ENCODE data around the gene EP400.

EP400 gene

GRCh38 chr12:131927110-131928079, 22.3 kb upstream of the EP400 start:
- DNase-seq = no peak

DNA sequence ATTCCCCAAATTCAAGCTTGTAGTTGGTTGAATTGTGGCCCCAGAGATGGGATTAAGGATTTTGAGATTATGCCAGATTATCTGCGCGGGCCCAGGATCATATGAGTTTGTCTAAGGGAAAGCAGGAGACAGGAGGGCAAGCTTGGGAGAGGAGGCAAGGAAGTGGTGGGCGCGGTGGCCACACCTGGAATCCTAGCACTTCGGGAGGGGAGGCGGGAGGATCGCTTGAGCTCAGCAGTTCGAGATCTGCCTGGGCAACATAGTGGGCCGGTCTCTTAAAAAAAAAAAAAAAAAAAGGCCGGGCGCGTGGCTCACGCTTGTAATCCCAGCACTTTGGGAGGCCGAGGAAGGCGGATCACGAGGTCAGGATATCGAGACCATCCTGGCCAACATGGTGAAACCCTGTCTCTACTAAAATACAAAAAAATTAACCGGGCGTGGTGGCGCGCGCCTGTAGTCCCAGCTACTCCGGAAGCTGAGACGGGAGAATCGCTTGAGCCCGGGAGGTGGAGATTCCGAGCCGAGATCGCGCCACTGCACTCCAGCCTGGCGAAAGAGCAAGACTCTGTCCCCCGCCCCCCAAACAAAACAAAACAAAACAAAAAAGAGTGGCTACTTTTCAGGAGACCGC, 21.5 kb upstream of the EP400 start:
- DNase-seq = no peak

DNA sequence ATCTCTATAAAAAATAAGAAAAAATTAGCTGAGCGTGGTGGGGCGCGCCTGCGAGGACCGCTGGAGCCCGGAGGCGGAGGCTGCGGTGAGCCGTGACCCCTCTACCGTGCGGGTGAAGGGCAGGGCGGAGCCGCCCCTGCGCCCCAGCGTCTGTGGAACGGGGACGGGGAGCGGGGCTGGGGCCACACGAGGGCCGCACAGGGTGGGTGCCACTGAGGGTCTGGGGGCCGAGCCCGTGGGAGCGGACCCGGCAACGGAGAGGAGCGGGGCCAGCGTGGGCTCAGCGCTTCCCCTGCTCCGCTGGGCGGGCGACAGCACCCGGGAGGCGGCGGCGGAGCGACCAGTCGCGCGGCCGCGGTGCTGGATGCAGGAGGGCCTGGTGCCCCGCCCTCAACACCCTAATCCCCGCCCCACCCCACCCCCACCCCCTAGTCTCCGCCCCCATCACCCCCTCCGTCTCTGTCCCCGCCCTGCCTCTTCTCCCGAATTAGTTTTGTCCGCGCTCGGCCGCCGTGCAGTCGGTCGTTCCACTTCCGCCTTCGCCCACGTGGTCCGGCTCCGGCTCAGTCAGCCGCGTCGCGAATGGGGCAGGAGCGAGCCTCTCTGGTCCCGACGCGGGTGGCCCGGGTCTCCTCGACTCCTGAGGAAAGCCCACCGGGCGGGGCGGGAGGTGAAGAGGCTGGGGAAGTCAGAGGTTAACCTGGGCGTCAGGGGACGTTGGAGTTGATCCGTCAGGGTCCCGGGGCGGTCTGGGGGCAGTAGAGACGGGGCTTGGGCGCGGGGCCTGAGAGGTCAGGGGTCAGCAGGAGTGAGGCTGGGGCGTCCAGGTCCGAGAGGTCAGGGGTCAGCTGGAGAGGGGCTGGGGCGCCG, 20.8 kb upstream of the EP400 start, which contains the start of gene PUS1:
Gene PUS1, plus strand, starts transcription at position 566 of the 870 bp plus-strand sequence. CDS start 447 bp downstream, outside the sequence.
- DNase-seq = peak; percentile 78 to 88

DNA sequence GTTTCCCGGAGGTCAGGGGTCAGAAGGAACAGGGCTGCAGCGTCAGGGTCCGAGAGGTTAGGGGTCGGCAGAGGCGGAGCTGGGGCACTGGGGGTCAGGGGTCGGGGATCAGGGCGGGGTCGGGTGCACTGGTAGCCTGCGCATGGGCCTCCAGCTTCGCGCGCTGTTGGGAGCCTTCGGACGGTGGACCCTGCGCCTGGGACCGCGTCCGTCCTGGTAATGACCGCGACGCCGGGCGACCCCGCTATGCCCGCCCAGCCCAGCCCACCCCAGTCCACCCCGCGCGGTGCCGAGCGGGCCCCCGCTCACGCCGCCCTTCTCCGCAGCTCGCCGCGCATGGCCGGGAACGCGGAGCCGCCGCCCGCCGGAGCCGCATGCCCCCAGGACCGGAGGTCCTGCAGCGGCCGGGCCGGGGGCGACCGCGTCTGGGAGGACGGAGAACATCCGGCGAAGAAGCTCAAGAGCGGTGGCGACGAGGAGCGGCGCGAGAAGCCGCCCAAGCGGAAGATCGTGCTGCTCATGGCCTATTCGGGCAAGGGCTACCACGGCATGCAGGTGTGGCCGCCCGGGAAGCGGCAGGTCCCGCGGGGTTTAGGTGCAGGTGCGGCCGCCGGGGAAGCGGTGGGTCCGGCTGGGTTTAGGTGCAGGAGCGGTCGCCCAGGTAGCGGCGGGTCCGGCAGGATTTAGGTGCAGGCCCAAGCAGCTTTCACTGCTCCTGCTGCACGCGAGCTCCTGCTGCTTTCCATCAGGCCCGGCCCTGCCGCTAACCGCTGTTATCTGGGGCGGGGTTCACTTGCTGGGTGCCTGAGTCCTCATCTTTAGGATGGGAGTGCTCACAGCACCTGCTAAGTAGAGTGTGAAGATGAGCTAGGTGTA, 19.9 kb upstream of the EP400 start:
- no peak for DNase-seq

GRCh38 chr12:131930510-131930909, 19.2 kb upstream of the EP400 start:
- DNase-seq = no peak

GRCh38 chr12:131933387-131933786, 16.4 kb upstream of the EP400 start:
- DNase-seq = no peak

GRCh38 chr12:131934535-131934934, 15.2 kb upstream of the EP400 start:
- no peak for DNase-seq

DNA sequence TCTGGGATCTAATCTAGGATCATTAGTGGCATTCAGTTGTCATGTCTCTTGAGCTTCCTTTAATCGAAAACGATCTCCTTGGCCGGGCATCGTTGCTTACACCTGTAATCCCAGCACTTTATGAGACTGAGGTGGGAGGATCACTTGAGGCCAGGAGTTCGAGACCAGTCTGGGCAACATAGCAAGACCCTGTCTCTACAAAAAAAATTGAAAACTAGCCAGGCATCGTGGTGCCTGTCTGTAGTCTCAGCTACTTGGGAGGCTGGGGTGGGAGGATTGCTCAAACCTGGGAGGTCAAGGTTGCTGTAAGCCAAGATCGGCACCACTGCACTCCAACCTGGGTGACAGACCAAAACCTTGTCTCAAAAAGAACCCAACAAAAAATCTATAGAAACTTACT, 11.7 kb upstream of the EP400 start:
- no peak for DNase-seq

- no peak for DNase-seq
Observed at GRCh38 chr12:131939007-131939406, 10.7 kb upstream of the EP400 start.

DNA sequence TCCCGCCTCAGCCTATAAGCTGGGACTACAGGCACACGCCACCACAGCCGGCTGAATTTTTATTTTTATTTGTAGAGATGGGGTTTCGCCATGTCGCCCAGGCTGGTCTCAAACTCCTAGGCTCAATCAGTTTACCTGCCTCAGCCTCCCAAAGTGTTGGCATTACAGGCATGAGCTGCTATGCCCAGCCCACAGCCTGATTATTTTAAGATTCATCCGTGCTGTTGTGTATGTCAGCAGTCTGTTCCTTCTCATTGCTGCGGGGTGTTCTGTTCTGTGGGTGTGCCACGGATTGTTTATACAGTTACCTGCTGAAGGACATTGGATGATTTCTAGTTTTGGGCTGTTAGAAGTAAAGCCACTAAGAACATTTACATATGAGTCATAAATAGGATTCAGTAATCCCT, 9.6 kb upstream of the EP400 start:
- DNase-seq = no peak

GRCh38 chr12:131941116-131941986, 8.4 kb upstream of the EP400 start:
- no peak for DNase-seq

DNA sequence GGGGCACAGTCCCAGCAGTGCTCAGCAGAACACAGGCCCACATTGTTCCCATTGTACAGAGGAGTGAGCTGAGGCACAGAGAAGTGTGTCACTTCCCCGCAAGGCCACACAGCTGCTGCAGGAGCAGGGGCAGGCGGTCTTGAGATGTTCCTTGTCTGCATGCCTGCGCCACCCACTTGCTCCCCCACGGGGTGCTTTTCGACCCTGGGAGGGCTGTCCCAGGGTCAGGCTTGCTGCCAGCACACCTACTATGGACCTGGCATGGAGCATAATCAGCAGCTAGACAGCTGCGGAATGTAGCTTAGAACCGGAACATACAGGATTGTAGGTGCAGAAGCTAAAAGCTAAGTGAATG, 7.8 kb upstream of the EP400 start:
- no peak for DNase-seq

GRCh38 chr12:131942671-131943070, 7.1 kb upstream of the EP400 start:
- no peak for DNase-seq

GRCh38 chr12:131943389-131943788, 6.4 kb upstream of the EP400 start:
- DNase-seq = no peak

GRCh38 chr12:131943876-131944275, 5.9 kb upstream of the EP400 start:
- DNase-seq = no peak

- DNase-seq = no peak
Observed at GRCh38 chr12:131944601-131945251, 5.0 kb upstream of the EP400 start.

DNA sequence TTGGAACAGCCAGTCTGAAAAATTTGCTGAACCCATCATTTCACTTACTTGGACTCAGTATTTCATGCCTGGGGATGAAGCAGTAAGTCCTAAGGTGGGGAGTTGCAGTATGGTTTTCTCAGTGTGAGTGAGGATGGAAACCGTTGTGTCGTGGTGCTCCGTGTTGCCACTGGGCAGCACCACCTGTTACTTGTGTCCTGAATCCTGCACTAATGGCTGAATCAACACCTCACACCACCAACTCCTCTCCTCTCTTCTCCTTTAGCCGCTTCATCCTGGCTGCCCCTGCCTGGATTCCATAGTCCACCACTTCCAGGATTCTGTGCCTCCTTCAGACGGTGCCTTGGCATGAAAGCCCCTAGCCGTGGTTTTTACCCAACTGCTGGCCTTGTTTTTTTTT, 3.0 kb upstream of the EP400 start:
- no peak for DNase-seq

DNA sequence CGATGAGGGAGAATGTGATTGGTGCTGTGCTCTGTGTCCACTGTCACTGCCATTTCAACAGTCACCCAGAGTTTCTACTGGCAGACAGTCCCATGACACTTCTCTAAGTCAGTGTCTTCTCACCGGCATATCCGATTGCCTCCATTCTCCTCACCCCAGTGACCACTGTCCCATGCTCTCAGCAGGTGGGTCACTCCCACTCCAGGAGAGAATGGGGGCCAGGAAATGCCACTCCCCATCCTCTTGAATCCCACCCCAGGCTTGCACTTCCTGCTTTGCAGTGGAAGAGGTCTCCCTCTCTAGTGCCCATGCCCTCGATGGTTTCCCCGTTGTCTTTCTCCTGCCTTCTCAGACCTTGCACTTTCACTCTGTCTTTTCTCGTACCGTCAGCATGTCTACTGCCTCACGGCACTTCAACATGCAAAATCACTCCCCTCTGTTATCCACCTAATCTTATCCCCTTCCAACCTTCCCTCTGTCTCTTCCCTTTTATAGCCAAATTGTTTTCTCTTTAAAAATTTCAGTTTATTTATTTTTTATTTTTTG, 2.2 kb upstream of the EP400 start:
- DNase-seq = no peak

DNA sequence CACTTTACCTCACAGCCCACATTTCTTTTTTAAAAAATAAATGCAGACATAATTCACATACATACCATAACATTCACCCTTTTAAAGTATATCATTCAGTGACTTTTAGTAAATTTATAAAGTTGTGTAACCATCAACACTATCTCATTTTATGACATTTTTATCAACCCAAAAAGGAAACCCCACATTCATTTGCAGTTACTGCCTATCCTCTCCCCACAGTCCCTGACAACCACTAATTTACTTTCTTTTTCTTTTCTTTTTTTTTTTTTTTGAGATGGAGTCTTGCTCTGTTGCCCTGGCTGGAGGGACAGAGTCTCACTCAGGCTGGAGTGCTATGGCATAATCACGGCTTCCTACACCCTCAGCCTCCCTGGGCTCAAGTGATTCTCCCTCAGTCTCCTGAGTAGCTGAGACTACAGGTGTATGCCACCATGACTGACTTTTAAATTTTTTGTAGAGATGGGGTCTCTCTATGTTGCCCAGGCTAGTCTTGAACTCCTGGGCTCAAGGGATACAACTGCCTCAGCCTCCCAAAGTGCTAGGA, 1.5 kb upstream of the EP400 start:
- no peak for DNase-seq
